Measurements from ENCODE around the gene GSKIP.

The GSKIP gene

DNA sequence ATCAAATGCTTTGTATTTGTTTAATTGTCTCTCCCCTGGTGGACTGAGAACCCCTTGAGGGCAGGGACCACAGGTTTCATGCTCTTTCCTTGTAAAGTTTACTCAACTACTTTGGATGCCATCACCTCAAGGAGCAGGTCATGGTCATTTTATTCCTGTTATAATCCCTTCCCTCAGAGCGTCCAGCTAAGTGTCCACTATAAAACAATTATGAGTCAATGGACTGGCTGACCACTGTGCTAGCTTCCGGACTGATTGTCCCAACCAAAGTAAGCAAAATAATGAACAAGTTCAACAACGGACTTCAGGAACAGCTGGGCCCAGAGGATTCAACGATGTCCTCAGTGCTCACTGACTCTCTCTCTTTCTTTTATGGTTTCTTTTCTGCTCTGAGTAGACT lies 46.8 kb downstream of the GSKIP start:
- H3K9me3 Mint-ChIP-seq = no peaks in the 10 kb centered on the region
- no peak for ATAC-seq (replicated peaks)
- no peak overlapping the region for H3K27ac Mint-ChIP-seq
- H3K36me3 Mint-ChIP-seq (ENCODE audit: insufficient read depth) = no peaks in the 10 kb centered on the region
- no peaks in the 10 kb centered on the region for H3K4me1 Mint-ChIP-seq (ENCODE audit: low read depth in 2 of 2)
- DNase-seq = no peak
- H3K27me3 Mint-ChIP-seq = peaks cover 0 to 19% of the 10 kb centered on the region in 2 donors
- H3K4me3 Mint-ChIP-seq = no peak overlapping the region

DNA sequence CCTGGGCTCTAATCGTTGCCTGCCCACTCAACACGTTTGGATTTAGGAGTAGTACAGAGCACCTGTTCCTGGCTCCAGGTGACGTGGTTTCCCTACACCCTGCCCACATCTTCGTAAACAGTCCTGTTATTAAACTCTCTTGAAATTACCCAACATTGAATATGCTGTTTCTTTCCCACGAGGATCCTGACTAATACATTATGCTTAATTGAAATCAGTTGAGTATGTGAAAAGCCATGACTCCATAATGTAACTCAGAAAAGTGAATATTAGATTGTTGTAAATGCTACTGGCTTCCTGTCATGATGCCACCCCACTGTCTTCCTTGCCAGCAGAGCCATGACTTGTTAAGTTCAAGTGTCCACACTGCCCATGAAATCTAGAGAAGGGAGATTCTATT lies 50.2 kb downstream of the GSKIP start:
- Mint-ChIP-seq H3K36me3 (ENCODE audit: insufficient read depth) (no peaks in the 10 kb centered on the region), H3K4me3 (no peak overlapping the region), H3K9me3 (no peaks in the 10 kb centered on the region), H3K27ac (no peak overlapping the region), H3K27me3 (peaks cover 0 to 19% of the 10 kb centered on the region in 2 donors), H3K4me1 (ENCODE audit: low read depth in 2 of 2) (no peaks in the 10 kb centered on the region)
- ATAC-seq (replicated peaks) (no peak), DNase-seq (no peak)

- no peak overlapping the region for H3K4me3 Mint-ChIP-seq
- H3K4me1 Mint-ChIP-seq (ENCODE audit: low read depth in 2 of 2) = no peaks in the 10 kb centered on the region
- H3K36me3 Mint-ChIP-seq (ENCODE audit: insufficient read depth) = no peaks in the 10 kb centered on the region
- DNase-seq (no peak), ATAC-seq (replicated peaks) (no peak)
- H3K27me3 Mint-ChIP-seq = peaks cover 0 to 19% of the 10 kb centered on the region in 2 donors
- H3K27ac Mint-ChIP-seq = no peak overlapping the region
- H3K9me3 Mint-ChIP-seq = no peaks in the 10 kb centered on the region
These were observed 52.2 kb downstream of the GSKIP start for GRCh38 chr14:96415559-96415958.

DNA sequence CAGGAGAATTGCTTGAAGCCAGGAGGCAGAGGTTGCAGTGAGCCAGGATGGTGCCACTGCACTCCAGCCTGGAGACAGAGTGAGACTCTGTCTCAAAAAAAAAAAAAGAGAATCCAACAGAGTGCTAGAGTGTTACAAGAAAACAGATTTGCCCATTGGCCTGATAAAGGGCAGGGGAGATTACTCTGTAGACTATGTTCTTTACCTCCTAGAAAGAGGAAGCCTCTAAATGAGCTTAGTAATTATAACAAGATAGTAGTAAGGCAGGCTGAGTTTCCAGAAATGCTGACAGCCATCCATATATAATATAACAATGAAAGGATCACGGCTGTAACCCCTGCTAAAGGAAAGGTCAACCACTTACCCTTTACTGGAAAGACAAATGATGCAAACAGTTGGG lies 53.0 kb downstream of the GSKIP start:
- Mint-ChIP-seq H3K36me3 (ENCODE audit: insufficient read depth) (no peaks in the 10 kb centered on the region), H3K27me3 (peaks cover 0 to 19% of the 10 kb centered on the region in 2 donors), H3K27ac (no peak overlapping the region), H3K4me1 (ENCODE audit: low read depth in 2 of 2) (no peaks in the 10 kb centered on the region), H3K9me3 (no peaks in the 10 kb centered on the region), H3K4me3 (no peak overlapping the region)
- ATAC-seq (replicated peaks) = no peak
- DNase-seq = no peak

- ATAC-seq (replicated peaks) (no peak), DNase-seq (no peak)
- no peaks in the 10 kb centered on the region for H3K36me3 Mint-ChIP-seq (ENCODE audit: insufficient read depth)
- no peak overlapping the region for H3K27ac Mint-ChIP-seq
- no peaks in the 10 kb centered on the region for H3K9me3 Mint-ChIP-seq
- H3K4me3 Mint-ChIP-seq = no peak overlapping the region
- H3K27me3 Mint-ChIP-seq = peaks cover 0 to 19% of the 10 kb centered on the region in 2 donors
- H3K4me1 Mint-ChIP-seq (ENCODE audit: low read depth in 2 of 2) = no peaks in the 10 kb centered on the region
These were observed 53.9 kb downstream of the GSKIP start for GRCh38 chr14:96417254-96417653.

DNA sequence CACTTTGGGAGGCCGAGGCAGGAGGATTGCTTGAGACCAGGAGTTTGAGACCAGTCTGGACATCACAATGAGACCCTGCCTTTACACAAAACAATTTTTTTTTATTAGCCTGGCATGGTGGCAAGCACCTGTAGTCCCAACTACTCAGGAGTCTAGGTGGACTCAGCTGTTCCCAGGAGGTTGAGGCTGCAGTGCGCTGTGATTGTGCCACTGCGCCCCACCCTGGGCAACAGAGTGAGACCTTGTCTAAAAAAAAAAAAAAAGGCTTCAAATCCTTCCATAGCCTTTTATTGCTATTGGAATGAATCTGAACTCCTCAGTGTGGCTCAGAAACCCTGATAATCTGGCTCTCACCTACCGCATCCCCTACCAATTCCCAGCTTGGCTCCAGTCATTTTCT lies 54.7 kb downstream of the GSKIP start:
- ATAC-seq (replicated peaks) = no peak
- Mint-ChIP-seq H3K9me3 (no peaks in the 10 kb centered on the region), H3K36me3 (ENCODE audit: insufficient read depth) (no peaks in the 10 kb centered on the region), H3K27me3 (peaks cover under 1 to 13% of the 10 kb centered on the region in 2 donors), H3K27ac (no peak overlapping the region), H3K4me1 (ENCODE audit: low read depth in 2 of 2) (no peaks in the 10 kb centered on the region), H3K4me3 (no peak overlapping the region)
- DNase-seq = no peak

DNA sequence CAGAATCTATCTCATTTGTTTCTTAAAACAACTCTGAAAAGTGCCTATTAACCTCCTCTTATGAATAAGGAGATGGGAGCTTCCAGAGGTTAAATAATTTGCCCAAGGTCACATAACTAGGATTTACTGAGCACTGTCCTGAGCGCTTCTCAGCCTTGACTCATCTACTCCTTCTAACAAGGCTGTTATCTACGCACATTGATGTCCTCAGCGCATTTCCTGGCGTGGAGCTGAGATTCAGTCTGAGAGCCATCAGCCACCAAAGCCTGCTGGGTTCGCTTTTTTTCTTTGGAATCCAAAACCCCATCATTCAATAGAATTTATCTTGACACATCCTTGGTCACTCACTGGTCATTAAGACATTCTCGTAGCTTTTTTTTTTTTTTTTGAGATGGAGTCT lies 57.9 kb downstream of the GSKIP start:
- no peak for DNase-seq
- no peaks in the 10 kb centered on the region for H3K9me3 Mint-ChIP-seq
- ATAC-seq (replicated peaks) = no peak
- H3K4me1 Mint-ChIP-seq (ENCODE audit: low read depth in 2 of 2) = peaks cover 0 to 2% of the 10 kb centered on the region in 2 donors
- peaks cover 5 to 9% of the 10 kb centered on the region in 2 donors for H3K27me3 Mint-ChIP-seq
- H3K27ac Mint-ChIP-seq = no peak overlapping the region
- H3K36me3 Mint-ChIP-seq (ENCODE audit: insufficient read depth) = no peaks in the 10 kb centered on the region
- H3K4me3 Mint-ChIP-seq = no peak overlapping the region

DNA sequence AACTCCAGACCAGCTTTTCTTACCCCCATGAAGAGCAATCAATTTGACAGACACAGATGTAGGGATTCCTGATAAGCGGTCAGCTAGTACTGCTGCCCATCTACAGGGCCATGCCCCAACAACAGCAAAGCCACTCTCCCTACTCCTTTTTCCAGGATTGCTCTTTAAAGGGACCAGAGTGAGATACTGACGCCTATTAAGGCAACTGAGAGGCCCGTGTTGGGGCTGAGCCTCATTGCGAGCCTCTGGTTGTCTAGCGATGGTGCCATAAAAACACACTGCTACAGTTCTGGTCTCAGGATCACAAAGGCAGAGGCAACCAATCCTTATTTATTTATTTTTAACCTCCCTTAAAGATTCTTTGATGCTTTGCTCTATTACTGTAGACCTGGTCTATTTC lies 59.7 kb downstream of the GSKIP start:
- peak overlapping the region in 1 of 2 donors; percentile 20 for H3K27ac Mint-ChIP-seq
- ATAC-seq (replicated peaks) = no peak

GRCh38 chr14:96423446-96424108 lies 60.3 kb downstream of the GSKIP start:
- H3K27ac Mint-ChIP-seq = peak overlapping the region in 1 of 2 donors; percentile 20
- no peaks in the 10 kb centered on the region for H3K9me3 Mint-ChIP-seq
- H3K36me3 Mint-ChIP-seq (ENCODE audit: insufficient read depth) = no peaks in the 10 kb centered on the region
- peaks cover 0 to 2% of the 10 kb centered on the region in 2 donors for H3K4me1 Mint-ChIP-seq (ENCODE audit: low read depth in 2 of 2)
- no peak for ATAC-seq (replicated peaks)
- H3K4me3 Mint-ChIP-seq = peak overlapping the region; percentile 49 to 57
- peaks cover 9 to 11% of the 10 kb centered on the region in 2 donors for H3K27me3 Mint-ChIP-seq
- DNase-seq = no peak

More for the DNA sequence above, 59.7 kb downstream of the GSKIP start:
- no peak for DNase-seq
- Mint-ChIP-seq H3K27me3 (peaks cover 9 to 11% of the 10 kb centered on the region in 2 donors), H3K4me3 (peak overlapping the region; percentile 49 to 57), H3K4me1 (ENCODE audit: low read depth in 2 of 2) (peaks cover 0 to 2% of the 10 kb centered on the region in 2 donors), H3K36me3 (ENCODE audit: insufficient read depth) (no peaks in the 10 kb centered on the region), H3K9me3 (no peaks in the 10 kb centered on the region)

DNA sequence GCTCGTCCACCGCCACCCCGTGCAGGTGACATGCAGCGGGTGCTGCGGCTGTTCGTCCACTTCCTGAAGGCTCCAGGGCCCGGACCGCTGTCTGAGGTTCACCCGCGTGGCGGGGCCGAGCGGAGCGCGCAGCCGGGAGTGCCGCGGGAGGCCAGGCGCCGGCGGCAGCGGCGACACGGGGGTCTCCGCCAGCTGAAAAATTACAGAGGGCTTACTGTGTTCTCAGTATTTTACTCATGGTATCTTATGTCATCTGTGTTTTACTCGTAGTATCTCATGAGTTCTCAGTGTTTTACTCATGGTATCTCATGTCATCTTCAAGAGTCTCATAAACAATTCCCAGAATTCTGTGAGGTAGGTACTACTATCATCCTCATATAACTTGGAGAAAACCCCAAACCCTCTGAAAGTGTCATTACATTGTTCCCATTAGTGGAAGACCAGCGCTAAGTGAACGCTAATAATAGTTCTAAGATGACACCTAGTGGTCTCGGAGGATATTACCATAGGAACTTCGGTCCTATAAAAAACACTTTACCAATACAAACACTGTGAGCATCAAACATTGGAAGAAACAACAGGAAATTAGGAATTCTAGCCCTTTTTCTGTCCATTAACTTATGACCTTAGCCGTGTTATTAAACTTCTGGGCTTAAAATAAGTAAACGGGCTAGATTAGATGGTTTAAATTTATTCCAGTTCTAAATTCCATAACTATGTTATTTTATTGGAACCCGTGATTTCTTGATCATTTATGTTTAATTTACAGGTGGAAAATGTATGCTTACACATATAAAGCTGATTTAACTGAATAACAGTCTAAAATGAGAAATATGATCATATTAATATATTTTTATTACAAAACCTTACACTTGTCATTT lies 61.0 kb downstream of the GSKIP start:
- Mint-ChIP-seq H3K4me3 (peak overlapping the region; percentile 48 to 57), H3K9me3 (no peaks in the 10 kb centered on the region), H3K27ac (no peak overlapping the region), H3K27me3 (peaks cover 9 to 11% of the 10 kb centered on the region in 2 donors), H3K36me3 (ENCODE audit: insufficient read depth) (no peaks in the 10 kb centered on the region), H3K4me1 (ENCODE audit: low read depth in 2 of 2) (peaks cover 0 to 2% of the 10 kb centered on the region in 2 donors)
- peak; percentile 69 for ATAC-seq (replicated peaks)
- DNase-seq = peak; percentile 29 to 41 (median 36)

DNA sequence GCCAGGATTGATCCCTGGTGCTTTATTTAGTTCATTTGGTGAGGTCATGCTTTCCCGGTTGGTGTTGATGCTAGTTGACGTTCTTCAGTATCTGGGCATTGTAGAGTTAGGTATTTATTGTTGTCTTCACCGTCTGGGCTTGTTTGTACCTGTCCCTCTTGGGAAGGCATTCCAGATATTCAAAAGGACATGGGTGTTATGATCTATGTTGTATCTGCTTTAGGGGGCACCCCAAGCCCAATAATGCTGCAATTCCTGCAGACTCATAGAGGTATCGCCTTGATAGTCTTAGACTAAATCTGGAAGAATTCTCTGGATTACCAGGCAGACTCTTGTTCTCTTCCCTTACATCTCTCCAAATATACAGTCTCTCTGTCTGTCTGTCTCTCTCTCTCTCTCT lies 70.7 kb downstream of the GSKIP start:
- Mint-ChIP-seq H3K9me3 (no peaks in the 10 kb centered on the region), H3K27me3 (peaks cover 43 to 48% of the 10 kb centered on the region in 2 donors), H3K4me1 (ENCODE audit: low read depth in 2 of 2) (no peaks in the 10 kb centered on the region), H3K36me3 (ENCODE audit: insufficient read depth) (no peaks in the 10 kb centered on the region), H3K27ac (no peak overlapping the region), H3K4me3 (no peak overlapping the region)
- ATAC-seq (replicated peaks) = no peak
- no peak for DNase-seq
